ENCODE data around the gene OR5AR1. TPM values are rescaled to one million over a fixed set of nuclear protein-coding genes. Genes with fewer than 3 reads are reported as not detected.
"Not testable (repeated sequence)": the region's sequence is repeated elsewhere in the genome, so short reads cannot be mapped to it uniquely, and the experiment has no call there.

OR5AR1 gene
- total and polyA plus RNA-seq, 7 experiments from 2014 or later = not detected

GRCh38 chr11:56659755-56660154 lies 3.7 kb upstream of the OR5AR1 start:
- no peak overlapping the region for H3K27ac ChIP-seq (ENCODE audit: low read depth, low read length)
- intact Hi-C loops (cut with micrococcal nuclease) = no loop called here
- DNase-seq (no peak), ATAC-seq (no peak)
- Mint-ChIP-seq H3K36me3 (peaks cover 0 to 3% (median 0%) of the 10 kb centered on the region in 5 donors), H3K4me1 (no peaks in the 10 kb centered on the region), H3K9me3 (peaks cover 0 to 17% (median 8%) of the 10 kb centered on the region in 11 donors), H3K27me3 (no peaks in the 10 kb centered on the region), H3K4me3 (no peak overlapping the region), H3K27ac (no peak overlapping the region)
- H3K36me3 ChIP-seq (ENCODE audit: control insufficient read depth in 2 of 3, insufficient read depth in 3 of 3, low read length in 3 of 3) = no peaks in the 10 kb centered on the region
- H3K4me3 ChIP-seq (ENCODE audit: low read length) = no peak overlapping the region
- ChIA-PET CTCF (no interaction called here), POLR2A (no interaction called here)
- no peaks in the 10 kb centered on the region for H3K9me3 ChIP-seq (ENCODE audit: control insufficient read depth in 2 of 3, low read length in 3 of 3)
- H3K27me3 ChIP-seq (ENCODE audit: control insufficient read depth in 2 of 2, insufficient read depth in 2 of 2, low read length in 2 of 2) = no peaks in the 10 kb centered on the region
- H3K4me1 ChIP-seq (ENCODE audit: control insufficient read depth in 2 of 2, insufficient read depth in 2 of 2, low read length in 2 of 2) = no peaks in the 10 kb centered on the region

- Histone ChIP-seq H3K27ac (ENCODE audit: low read depth, low read length) (no peak overlapping the region), H3K4me3 (ENCODE audit: low read length) (no peak overlapping the region), H3K4me1 (ENCODE audit: control insufficient read depth in 2 of 2, insufficient read depth in 2 of 2, low read length in 2 of 2) (no peaks in the 10 kb centered on the region), H3K27me3 (ENCODE audit: control insufficient read depth in 2 of 2, insufficient read depth in 2 of 2, low read length in 2 of 2) (no peaks in the 10 kb centered on the region), H3K36me3 (ENCODE audit: control insufficient read depth in 2 of 3, insufficient read depth in 3 of 3, low read length in 3 of 3) (no peaks in the 10 kb centered on the region), H3K9me3 (ENCODE audit: control insufficient read depth in 2 of 3, low read length in 3 of 3) (no peaks in the 10 kb centered on the region)
- no peak overlapping the region for H3K4me3 Mint-ChIP-seq
- DNase-seq (no peak), ATAC-seq (no peak)
- peaks cover 0 to 15% (median 2%) of the 10 kb centered on the region in 11 donors for H3K9me3 Mint-ChIP-seq
- H3K4me1 Mint-ChIP-seq = no peaks in the 10 kb centered on the region
- no peaks in the 10 kb centered on the region for H3K36me3 Mint-ChIP-seq
- POLR2A ChIA-PET = no interaction called here
- H3K27ac Mint-ChIP-seq = no peak overlapping the region
- H3K27me3 Mint-ChIP-seq = no peaks in the 10 kb centered on the region
- CTCF ChIA-PET = no interaction called here
- intact Hi-C loops (cut with micrococcal nuclease) = no loop called here
Measured at GRCh38 chr11:56670984-56671383, 7.5 kb downstream of the OR5AR1 start.

DNA sequence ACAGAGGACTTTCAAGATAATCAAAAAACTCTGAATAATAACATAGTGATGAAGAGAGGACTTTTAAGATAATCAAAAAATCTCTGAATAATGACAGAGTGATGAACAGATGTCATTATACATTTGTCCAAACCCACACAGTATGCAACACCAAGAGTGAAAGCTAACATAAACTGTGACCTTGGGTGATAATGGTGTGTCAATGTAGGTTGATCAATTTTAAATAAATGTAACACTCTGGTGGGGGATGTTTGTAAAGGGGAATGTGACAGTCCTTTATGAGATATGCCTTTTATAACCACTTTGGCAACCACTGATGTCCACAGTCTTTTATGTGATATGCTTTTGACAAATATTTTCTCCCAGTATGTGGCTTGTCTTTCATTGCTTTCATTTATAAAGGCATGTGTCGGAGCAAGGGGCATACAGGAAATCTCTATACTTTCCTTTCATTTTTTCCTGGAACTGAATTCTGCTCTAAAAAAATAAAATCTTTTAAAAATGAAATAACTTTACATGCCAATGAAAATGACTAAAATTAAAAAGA lies 25.1 kb downstream of the OR5AR1 start:
- ChIA-PET POLR2A (no interaction called here), CTCF (no interaction called here)
- H3K27me3 ChIP-seq (ENCODE audit: control insufficient read depth in 2 of 2, insufficient read depth in 2 of 2, low read length in 2 of 2) = no peaks in the 10 kb centered on the region
- H3K36me3 ChIP-seq (ENCODE audit: control insufficient read depth in 2 of 3, insufficient read depth in 3 of 3, low read length in 3 of 3) = no peaks in the 10 kb centered on the region
- Mint-ChIP-seq H3K4me1 (no peaks in the 10 kb centered on the region), H3K27ac (no peak overlapping the region), H3K9me3 (peaks cover 0 to 9% (median 3%) of the 10 kb centered on the region in 11 donors), H3K4me3 (no peak overlapping the region), H3K36me3 (no peaks in the 10 kb centered on the region), H3K27me3 (no peaks in the 10 kb centered on the region)
- H3K4me3 ChIP-seq (ENCODE audit: low read length) = no peak overlapping the region
- intact Hi-C loops (cut with micrococcal nuclease) = no loop called here
- ATAC-seq (no peak), DNase-seq (no peak)
- H3K9me3 ChIP-seq (ENCODE audit: control insufficient read depth in 2 of 3, low read length in 3 of 3) = no peaks in the 10 kb centered on the region
- H3K4me1 ChIP-seq (ENCODE audit: control insufficient read depth in 2 of 2, insufficient read depth in 2 of 2, low read length in 2 of 2) = no peaks in the 10 kb centered on the region
- no peak overlapping the region for H3K27ac ChIP-seq (ENCODE audit: low read depth, low read length)

DNA sequence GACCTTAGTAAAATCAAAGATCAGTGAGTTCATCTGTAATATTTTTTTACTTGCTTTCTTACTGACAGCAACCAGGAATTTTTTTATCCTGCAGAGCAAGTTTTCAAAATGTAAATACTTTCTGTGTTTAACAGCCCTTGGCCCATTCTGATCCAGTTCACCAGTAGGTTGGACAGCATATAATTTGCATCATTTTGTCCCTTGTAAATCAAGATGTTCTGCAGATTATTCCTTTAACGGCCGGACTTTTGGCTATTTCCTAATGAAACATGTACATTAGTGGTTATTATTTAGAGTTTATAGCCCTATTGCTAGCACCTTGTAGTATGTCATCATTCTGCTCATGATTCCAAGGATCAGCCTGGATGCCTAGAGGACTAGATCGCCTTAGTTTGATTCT lies 27.7 kb downstream of the OR5AR1 start:
- CTCF ChIA-PET; intact Hi-C loops (cut with micrococcal nuclease); H3K27ac ChIP-seq (ENCODE audit: low read depth, low read length); H3K36me3 Mint-ChIP-seq; H3K4me1 ChIP-seq (ENCODE audit: control insufficient read depth in 2 of 2, insufficient read depth in 2 of 2, low read length in 2 of 2); POLR2A ChIA-PET; DNase-seq; H3K9me3 ChIP-seq (ENCODE audit: control insufficient read depth in 2 of 3, low read length in 3 of 3); H3K27me3 Mint-ChIP-seq; H3K4me3 ChIP-seq (ENCODE audit: low read length); H3K27me3 ChIP-seq (ENCODE audit: control insufficient read depth in 2 of 2, insufficient read depth in 2 of 2, low read length in 2 of 2); H3K4me3 Mint-ChIP-seq; ATAC-seq; H3K36me3 ChIP-seq (ENCODE audit: control insufficient read depth in 2 of 3, insufficient read depth in 3 of 3, low read length in 3 of 3); H3K27ac Mint-ChIP-seq; H3K4me1 Mint-ChIP-seq; H3K9me3 Mint-ChIP-seq: not testable (repeated sequence)

- Mint-ChIP-seq H3K27ac (no peak overlapping the region), H3K9me3 (peaks cover 0 to 9% (median 0%) of the 10 kb centered on the region in 11 donors), H3K36me3 (no peaks in the 10 kb centered on the region), H3K27me3 (no peaks in the 10 kb centered on the region), H3K4me1 (no peaks in the 10 kb centered on the region), H3K4me3 (no peak overlapping the region)
- ChIA-PET CTCF (no interaction called here), POLR2A (no interaction called here)
- Histone ChIP-seq H3K27ac (ENCODE audit: low read depth, low read length) (no peak overlapping the region), H3K4me1 (ENCODE audit: control insufficient read depth in 2 of 2, insufficient read depth in 2 of 2, low read length in 2 of 2) (no peaks in the 10 kb centered on the region), H3K9me3 (ENCODE audit: control insufficient read depth in 2 of 3, low read length in 3 of 3) (no peaks in the 10 kb centered on the region), H3K4me3 (ENCODE audit: low read length) (no peak overlapping the region), H3K27me3 (ENCODE audit: control insufficient read depth in 2 of 2, insufficient read depth in 2 of 2, low read length in 2 of 2) (no peaks in the 10 kb centered on the region), H3K36me3 (ENCODE audit: control insufficient read depth in 2 of 3, insufficient read depth in 3 of 3, low read length in 3 of 3) (no peaks in the 10 kb centered on the region)
- DNase-seq = no peak
- intact Hi-C loops (cut with micrococcal nuclease) = no loop called here
- no peak for ATAC-seq
Measured at GRCh38 chr11:56693428-56693827, 29.9 kb downstream of the OR5AR1 start.

- POLR2A ChIA-PET = no interaction called here
- Mint-ChIP-seq H3K27ac (no peak within 1 kb of the TSS), H3K9me3 (peaks cover 0 to 22% (median 3%) of the 10 kb centered on the region in 11 donors), H3K36me3 (no peaks in the 10 kb centered on the region), H3K4me3 (no peak within 1 kb of the TSS), H3K27me3 (no peaks in the 10 kb centered on the region), H3K4me1 (no peaks in the 10 kb centered on the region)
- ATAC-seq (no peak), DNase-seq (no peak)
- Histone ChIP-seq H3K4me3 (ENCODE audit: low read length) (no peak within 1 kb of the TSS), H3K4me1 (ENCODE audit: control insufficient read depth in 2 of 2, insufficient read depth in 2 of 2, low read length in 2 of 2) (no peaks in the 10 kb centered on the region), H3K36me3 (ENCODE audit: control insufficient read depth in 2 of 3, insufficient read depth in 3 of 3, low read length in 3 of 3) (no peaks in the 10 kb centered on the region), H3K9me3 (ENCODE audit: control insufficient read depth in 2 of 3, low read length in 3 of 3) (no peaks in the 10 kb centered on the region), H3K27ac (ENCODE audit: low read depth, low read length) (no peak within 1 kb of the TSS), H3K27me3 (ENCODE audit: control insufficient read depth in 2 of 2, insufficient read depth in 2 of 2, low read length in 2 of 2) (no peaks in the 10 kb centered on the region)
- intact Hi-C loops (cut with micrococcal nuclease) = no loop called here
- CTCF ChIA-PET = no interaction called here
Measured at GRCh38 chr11:56698795-56699194, 35.3 kb downstream of the OR5AR1 start, which contains the start of gene OR9G1. TSS of gene OR9G1 (plus strand) at chr11:56699095. CDS start at chr11:56700388, 1,293 bp downstream.

DNA sequence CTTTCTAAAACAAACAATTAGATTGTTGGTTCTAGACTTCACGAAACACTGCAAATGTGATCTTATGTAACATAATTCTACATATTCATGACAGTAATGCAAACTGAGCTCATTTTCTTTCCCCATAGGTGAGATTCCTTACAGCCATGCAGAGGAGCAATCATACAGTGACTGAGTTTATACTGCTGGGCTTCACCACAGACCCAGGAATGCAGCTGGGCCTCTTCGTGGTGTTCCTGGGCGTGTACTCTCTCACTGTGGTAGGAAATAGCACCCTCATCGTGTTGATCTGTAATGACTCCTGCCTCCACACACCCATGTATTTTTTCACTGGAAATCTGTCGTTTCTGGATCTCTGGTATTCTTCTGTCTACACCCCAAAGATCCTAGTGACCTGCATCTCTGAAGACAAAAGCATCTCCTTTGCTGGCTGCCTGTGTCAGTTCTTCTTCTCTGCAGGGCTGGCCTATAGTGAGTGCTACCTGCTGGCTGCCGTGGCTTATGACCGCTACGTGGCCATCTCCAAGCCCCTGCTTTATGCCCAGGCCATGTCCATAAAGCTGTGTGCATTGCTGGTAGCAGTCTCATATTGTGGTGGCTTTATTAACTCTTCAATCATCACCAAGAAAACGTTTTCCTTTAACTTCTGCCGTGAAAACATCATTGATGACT lies 36.9 kb downstream of the OR5AR1 start:
- Histone ChIP-seq H3K27ac (ENCODE audit: low read depth, low read length) (no peak overlapping the region), H3K4me1 (ENCODE audit: control insufficient read depth in 2 of 2, insufficient read depth in 2 of 2, low read length in 2 of 2) (no peaks in the 10 kb centered on the region), H3K27me3 (ENCODE audit: control insufficient read depth in 2 of 2, insufficient read depth in 2 of 2, low read length in 2 of 2) (no peaks in the 10 kb centered on the region), H3K36me3 (ENCODE audit: control insufficient read depth in 2 of 3, insufficient read depth in 3 of 3, low read length in 3 of 3) (no peaks in the 10 kb centered on the region), H3K9me3 (ENCODE audit: control insufficient read depth in 2 of 3, low read length in 3 of 3) (no peaks in the 10 kb centered on the region), H3K4me3 (ENCODE audit: low read length) (no peak overlapping the region)
- Mint-ChIP-seq H3K9me3 (peaks cover 0 to 22% (median 4%) of the 10 kb centered on the region in 11 donors), H3K4me1 (no peaks in the 10 kb centered on the region), H3K27me3 (no peaks in the 10 kb centered on the region), H3K4me3 (no peak overlapping the region), H3K36me3 (no peaks in the 10 kb centered on the region), H3K27ac (no peak overlapping the region)
- CTCF ChIA-PET = no interaction called here
- ATAC-seq = no peak
- DNase-seq = no peak
- POLR2A ChIA-PET = no interaction called here
- intact Hi-C loops (cut with micrococcal nuclease) = no loop called here

Measured in naive thymus-derived CD4-positive, alpha-beta T cell (primary cell).